Astrocyte (in vitro differentiated cells and primary cell): Measurements from ENCODE around the gene CNMD.

Experiments used
- EZH2 ChIP-seq: IDR thresholded peaks from 2 replicates; pipeline ENCODE4 v1.6.1; 2012; ENCODE audit warnings: mild to moderate bottlenecking, low read length, inconsistent platforms; ENCODE audit not compliant: insufficient read depth
- TF ChIP-seq, protein P1 (sequence below): IDR thresholded peaks from 2 replicates; pipeline ENCODE4 v1.5.1; 2011; ENCODE audit warnings: low read depth, mild to moderate bottlenecking, inconsistent platforms, low read length, moderate library complexity; ENCODE audit not compliant: insufficient read depth

DNA sequence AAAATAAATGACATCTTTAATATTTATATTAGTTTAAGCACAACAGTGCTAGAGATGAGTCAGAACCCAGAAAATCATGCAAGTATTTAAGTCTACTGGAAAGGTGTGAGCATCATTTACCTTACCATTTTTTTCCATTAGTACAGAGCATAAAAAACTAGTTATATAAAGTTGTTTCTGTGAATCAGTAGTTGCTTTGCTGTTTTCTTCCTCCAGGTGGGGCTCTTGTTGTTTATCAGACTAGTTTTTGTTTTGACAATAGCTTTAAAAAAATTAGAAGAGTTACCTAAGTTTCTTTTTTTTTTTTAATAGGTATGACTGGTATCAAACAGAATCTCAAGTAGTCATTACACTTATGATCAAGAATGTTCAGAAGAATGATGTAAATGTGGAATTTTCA lies 74.3 kb downstream of the CNMD start:
- TF ChIP-seq, protein P1, sequence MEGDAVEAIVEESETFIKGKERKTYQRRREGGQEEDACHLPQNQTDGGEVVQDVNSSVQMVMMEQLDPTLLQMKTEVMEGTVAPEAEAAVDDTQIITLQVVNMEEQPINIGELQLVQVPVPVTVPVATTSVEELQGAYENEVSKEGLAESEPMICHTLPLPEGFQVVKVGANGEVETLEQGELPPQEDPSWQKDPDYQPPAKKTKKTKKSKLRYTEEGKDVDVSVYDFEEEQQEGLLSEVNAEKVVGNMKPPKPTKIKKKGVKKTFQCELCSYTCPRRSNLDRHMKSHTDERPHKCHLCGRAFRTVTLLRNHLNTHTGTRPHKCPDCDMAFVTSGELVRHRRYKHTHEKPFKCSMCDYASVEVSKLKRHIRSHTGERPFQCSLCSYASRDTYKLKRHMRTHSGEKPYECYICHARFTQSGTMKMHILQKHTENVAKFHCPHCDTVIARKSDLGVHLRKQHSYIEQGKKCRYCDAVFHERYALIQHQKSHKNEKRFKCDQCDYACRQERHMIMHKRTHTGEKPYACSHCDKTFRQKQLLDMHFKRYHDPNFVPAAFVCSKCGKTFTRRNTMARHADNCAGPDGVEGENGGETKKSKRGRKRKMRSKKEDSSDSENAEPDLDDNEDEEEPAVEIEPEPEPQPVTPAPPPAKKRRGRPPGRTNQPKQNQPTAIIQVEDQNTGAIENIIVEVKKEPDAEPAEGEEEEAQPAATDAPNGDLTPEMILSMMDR: peak; percentile 40
- TF ChIP-seq EZH2: no peak
